NCI-H1105 (cell line): ENCODE measurements around the gene DHCR7.
A peak's percentile ranks its signal among the peaks of the same experiment; 100 is the strongest.

Experiments used
- DNase-seq: peaks from one replicate; lab custom pipeline; 2025; lab: John Stamatoyannopoulos, UW

The DHCR7 gene

DNA sequence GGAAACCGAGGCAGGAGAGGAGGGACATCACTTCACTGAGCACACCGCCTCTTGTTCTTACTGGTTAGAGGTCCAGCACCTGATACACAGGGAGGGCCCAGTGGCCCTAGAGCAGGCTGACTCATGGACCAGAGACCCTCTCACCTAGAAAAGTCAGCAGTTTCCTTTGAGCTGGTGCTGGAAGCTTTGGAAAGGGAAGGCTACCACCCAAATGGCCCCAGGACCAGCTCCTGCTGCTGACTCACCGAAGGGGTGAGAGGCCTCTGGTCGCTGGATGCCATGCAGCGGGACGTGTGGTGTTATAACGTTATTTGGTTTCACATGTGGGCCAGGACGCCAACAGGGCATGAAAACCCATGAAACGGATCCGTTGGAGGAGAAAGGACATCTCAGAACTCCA is 8.6 kb upstream of the DHCR7 start:
- DNase-seq, result no peak

DNA sequence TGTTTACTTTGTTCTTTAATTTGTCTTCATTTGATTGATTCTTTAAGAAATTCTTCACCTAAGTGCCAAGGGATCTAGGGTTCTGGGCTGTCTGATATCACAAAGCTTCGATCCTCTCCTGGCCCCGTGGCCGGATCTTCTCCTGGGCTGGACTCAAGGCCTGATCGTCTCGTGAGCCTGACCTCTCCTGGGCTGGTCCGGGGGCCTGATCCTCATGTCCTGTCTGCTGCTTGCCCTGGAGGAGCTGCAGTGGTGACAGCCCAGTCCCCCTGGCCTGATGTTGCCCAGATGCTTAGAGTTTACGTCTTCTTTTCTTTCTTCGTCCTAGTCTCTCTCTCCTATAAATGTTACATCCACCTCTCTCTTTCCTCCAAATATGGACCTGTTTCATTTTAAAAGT is 8.1 kb upstream of the DHCR7 start:
- no peak for DNase-seq

DNA sequence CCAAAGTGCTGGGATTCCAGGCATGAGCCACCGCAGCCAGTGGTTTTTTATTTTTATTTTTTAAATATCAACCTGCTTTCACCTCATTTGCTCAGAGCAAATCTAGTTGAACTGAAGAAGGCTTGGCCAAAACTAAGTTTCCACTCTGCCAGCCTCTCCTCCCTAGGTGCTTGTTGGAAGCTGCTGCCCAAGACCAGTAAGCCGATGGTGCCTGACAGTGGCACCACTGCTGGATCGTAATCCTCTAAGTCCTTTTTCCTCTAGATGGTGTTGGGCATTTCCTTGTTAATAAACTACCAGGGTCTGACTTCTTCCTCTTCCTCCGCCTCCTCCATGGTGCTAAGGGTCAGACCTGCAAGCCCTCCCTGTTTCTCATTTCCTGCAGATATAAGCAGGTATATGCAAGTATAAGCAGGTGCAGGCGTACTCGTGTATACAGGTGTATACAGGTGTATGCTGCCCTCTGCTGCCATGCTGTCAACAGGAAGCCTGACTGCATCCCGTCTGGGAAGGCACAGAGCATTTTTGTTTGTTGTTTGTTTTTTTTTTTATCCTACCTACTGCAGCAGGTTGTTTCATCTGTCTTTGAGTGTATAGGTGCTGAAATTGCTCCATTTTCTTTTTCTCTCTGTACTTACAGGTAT is 6.4 kb upstream of the DHCR7 start:
- no peak for DNase-seq

DNA sequence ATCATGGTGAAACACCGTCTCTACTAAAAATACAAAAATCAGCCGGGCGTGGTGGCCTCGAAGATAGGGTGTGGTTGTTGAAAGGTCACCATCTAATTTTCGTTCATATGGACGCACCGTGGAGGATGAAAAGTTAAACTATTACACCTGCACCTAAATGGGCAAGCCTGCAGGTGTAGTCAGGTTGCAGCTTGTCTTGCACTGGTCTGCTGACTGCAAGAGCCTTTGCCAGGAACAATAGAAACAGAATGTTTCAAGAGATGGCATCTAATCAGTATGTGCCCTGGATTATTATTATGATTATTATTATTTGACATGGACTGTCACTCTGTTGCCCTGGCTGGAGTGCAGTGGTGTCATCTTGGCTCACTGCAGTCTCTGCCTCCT is 5.7 kb upstream of the DHCR7 start:
- DNase-seq, result no peak

DNA sequence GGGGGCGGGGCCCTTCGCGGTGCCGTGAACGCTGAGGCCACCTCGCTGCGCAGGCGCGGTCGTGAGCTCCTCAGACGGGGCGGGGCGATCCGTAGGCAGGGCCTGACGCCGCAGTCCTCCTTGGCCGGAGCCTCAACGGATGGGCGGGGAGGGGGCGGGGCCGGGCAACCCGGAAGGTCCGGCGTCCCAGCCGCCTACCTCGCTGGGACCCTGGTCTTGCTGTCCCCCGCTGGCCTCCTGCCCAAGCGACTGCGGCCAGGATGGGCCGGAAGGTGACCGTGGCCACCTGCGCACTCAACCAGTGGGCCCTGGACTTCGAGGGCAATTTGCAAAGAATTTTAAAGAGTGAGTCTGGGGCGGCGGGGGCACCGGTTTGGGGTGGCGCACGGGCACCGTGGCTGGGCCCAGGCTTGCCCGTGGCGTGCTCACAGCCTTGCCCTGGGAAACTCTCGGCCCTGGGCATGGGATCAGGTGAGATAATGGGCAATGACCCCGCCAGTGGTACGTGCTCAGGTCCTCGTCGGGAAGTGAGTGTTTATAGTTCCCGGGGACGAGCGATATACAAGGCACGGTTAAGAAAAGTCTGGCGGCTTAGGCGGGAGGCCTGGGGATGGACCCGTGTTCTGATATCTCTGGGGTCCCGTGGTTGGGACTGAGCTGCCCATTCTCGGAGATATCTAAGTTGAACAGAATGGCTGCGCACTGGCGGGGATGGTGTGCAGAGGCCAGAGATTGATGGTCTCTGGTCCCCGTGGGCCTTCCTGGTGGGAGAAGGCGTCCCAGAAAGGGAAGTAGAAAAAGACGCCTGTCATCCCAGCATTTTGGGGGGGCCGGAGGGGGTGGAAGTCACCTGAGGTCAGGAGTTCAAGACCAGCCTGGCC is 5.1 kb upstream of the DHCR7 start, which contains the start of gene NADSYN1:
NADSYN1 (plus strand) TSS at position 167 of the 881 bp plus-strand sequence; CDS start at position 261, 94 bp downstream.
- DNase-seq, result peak; percentile 96

DNA sequence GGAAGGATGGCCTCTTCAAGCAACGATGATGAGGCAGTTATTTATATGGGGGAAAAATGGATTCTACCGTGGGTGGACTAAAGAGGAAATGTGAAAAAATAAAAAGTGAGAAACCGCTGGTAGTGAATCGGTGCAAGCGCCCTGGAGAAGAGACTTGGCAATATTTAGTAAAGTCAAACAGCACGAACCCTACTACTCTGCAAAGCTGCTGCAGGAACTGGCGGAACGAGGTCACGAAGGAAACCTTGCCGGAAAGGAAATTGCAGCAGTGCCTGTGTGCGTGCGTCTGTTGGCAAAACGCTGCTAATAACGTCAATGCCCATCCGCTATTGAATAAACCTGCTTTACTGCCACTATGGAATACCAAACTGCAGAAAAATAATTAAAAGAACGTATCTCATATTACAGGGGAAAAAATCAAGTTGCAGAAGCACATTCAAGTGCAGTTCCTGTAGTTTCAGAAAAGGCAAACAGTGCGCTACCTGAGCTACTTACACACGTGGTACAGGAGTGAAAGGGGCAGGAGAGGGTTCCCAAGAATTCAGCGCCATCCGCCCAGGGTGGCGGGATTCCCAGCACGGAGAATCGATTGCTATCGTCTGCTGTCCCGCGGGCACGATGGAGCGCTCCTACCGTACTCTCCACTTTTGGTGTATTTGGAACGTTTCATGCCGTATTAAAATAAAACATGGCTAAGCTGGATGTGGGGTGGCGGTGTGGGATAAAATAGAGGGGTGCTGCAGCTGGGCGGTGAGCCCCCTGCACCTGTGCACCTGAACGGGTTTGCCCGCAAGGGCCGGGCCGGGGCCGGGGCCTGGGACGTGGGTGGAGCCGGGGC is 4.2 kb upstream of the DHCR7 start:
- DNase-seq, result peak; percentile 42

DNA sequence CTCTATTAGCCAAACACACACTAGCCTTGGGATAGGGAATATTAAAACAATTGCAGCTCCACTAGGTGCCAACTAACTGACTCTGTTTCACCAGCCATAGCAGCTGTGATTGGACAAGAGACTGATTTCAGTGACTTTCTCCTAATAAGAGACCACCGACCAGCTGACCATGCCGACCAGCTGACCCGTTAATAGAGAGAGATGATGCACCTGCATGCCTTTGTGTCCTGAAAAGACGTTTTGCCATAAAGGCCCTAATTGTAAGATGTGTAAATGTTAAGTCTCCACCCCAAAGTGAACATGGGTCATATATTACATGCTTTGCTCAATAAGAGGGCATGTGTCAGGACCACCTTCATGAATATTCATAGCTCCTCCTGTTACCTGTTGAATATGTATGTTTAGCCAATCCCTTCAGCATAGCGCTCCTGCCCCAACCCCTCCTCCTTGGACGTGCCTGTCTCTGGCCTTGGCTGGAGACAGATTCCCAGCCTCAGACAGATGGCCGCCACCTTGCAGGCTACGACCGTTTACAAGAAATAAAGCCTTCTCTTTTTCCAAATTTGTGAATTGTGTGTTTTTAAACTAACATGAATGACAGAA is 3.5 kb upstream of the DHCR7 start:
- DNase-seq, result no peak

DNA sequence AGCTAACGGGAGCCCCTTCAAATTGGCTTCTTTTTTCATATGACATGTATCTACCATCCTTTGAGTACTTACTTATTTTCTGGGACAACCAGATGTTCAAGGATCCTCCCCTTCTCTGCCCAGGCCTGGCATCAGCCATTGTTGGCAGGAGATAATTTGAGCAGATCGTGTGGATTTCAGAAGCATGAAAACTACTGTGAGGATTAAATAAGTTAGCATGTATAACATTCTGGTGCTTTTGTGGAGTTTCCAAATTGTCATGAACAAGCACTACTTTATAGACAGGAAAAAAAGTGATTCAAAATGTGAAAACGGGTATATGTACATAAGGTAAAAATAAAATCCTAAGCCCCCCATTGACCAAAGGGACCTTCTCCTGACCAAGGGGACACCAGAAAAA is 2.7 kb upstream of the DHCR7 start:
- DNase-seq, result no peak

DNA sequence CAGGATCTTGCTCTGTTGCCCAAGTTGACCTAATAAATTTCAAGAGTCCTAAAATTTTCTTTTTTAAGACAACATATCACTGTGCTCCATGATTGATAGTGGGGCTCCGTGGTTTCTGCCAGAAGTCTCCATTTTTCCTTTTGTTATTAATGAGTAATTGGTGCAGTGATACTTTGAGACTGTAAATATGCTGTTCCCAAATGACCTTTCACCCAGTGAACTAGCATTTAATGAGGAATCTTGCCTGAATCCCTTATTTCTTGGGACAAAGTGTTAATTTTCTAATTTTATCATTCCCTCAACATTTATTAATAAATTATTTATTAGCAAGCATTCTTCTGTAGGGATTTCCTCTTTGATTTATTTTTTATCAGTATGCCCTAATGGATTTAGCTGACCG is 2.3 kb upstream of the DHCR7 start:
- no peak for DNase-seq

DNA sequence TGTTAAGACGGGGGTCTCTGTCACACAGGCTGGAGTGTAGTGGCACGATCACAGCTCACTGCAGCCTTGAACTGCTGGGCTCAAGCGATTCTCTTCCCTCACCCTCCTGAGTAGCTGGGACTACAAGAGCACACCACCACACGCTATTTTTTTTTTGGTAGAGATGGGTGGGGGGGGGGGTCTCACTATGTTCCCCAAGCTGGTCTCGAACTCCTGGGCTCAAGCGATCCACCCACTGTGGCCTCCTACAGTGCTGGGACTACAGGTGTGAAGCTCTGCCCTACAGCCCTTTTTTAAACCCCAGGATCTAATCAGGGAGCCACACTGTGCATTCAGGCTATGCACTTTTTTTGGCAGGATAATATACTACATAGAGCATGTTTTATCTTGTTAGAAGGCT is 1.4 kb upstream of the DHCR7 start:
- no peak for DNase-seq

DNA sequence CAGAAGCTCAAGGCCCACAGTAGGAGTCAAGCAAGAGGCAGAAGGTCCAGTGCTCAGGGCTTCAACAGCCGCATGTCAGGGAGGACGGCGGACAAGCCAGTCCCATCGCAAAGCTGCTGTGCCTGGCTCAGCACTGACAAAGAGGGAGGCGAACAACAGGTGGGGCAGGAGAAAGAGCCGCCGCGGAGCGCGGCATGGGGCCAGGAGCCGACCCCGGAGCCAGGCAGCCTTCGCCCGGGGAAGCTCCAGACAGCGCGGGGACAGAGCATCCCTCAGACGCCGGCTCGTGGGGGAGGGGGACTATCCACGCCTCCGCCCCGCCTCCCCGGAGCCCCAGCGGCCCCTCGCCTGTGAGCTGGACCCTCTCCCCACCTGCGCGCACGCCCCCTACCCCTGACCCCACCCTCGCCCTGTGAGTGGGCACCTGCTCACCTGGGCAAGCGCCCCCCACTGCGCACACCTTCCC is 369 bp downstream of the DHCR7 start:
- DNase-seq, result peak; percentile 79

DNA sequence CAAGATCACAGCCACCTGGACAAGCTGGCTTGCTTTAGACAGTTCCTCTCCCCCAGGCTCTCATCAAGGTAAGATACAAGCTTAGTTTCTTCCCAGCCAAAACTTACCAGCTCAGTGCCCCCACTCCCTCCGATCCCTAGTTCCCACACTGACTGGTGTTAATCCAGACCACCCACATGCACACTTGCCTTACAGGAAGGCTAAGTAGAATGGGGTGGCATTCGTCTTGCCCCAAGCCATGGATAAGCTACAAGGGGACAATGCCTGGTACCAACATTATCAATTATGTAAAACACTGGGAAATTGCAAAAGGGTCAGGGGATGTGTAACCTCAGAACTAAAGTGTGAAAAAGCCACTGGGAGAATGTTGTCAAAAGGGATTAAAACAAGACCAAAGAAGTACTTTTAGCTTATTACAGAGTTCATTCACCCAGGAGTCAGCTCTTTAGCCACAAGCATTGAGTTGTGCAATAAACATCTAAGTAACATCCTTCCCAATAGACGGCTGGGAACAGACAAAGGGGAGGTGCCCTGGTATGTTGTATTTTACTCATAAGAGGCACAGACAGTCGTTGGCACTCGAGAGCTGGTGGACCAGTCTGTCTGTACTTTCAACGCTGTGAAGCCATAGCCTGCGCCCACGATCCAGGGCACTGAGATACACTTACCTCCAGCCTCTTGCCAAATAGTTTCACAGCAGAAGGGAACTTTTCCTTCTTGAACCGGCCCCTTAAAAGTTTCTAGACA is 1.1 kb downstream of the DHCR7 start:
- no peak for DNase-seq

DNA sequence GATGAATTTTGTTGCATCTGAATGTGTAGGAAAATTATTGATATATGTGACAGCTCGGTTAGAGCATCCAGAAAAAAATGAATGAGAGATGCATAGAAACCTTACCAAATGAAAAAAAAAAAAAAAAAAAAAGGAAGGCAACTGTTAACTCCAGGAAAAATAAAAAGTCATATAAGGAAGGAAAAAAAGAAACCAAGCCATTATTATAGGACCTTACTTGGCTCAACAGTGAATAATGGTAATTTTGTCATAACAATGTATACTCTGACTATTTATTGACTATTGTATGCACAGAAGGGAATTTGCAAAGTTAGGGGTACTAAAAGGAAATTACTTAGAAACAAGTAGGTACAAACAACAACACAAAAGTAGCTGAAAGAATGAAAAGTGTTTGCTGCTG is 2.0 kb downstream of the DHCR7 start:
- no peak for DNase-seq

DNA sequence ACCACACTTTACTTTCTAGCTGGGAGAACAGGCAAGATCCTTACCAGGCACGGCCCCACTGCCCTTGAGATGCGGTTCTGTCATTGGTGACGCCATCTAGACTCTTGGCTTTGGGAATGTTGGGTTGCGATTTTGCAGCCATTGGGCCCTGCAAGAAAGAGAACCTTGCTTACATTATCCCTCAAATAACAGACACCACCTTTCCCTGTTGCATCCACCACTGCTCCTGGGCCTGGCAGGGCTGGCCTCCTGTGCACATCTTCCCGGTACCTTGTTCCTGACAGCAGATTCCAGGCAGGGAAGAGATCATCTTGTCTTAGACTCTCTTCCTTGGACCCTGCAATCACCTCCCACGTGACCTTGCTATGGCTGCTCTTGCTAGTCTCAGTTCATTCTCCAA is 3.4 kb downstream of the DHCR7 start:
- no peak for DNase-seq

DNA sequence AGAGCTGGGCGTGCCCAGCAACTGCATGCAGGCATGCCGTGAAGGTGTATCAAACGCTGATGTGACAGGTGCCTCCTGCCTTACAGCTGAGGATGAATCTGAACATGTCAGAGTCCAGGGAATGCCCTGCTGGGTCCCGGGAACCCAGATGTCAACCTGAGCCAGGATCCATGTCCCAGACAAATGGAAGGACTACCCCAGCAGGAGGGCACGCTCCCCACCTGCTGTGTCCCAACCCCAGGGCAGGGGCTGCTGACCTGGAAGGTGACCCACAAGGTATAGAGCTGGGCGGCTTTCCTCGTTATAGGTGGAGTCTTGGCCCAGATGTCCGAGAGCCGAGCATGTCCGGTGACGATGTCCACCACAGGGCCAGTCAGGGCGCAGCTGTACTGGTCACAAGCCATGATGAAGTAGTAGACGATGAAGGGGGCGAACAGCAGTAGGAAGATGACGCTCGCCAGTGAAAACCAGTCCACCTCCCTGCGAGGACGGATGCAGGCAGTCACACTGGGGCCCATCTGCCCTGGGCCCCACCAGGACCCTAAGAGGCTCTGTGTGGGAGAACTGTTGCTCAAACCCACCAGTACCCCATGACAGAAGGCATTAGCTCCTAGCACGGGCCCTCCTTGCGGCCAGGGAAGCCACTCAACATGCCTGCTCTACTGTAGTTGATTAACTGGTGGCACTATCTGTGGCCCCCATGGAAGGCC is 4.3 kb downstream of the DHCR7 start:
- no peak for DNase-seq

DNA sequence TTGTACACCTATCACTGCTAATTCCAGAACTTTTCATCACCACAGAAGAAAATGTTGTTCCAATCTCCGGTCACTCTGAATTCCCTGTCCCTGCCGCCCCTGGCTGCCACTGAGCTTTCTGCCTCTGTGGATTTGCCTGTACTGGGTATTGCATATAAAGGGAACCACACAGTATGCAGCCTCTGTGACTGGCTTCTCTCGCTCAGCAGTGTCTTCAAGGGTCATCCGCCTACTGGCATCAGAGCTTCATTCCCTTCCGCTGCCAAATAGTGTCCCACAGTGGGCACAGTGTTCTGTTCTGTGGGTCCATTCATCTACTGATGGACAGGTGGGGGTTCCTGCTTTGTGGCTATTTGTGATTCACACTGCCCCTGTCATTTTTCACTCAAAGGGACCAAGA is 5.3 kb downstream of the DHCR7 start:
- no peak for DNase-seq

DNA sequence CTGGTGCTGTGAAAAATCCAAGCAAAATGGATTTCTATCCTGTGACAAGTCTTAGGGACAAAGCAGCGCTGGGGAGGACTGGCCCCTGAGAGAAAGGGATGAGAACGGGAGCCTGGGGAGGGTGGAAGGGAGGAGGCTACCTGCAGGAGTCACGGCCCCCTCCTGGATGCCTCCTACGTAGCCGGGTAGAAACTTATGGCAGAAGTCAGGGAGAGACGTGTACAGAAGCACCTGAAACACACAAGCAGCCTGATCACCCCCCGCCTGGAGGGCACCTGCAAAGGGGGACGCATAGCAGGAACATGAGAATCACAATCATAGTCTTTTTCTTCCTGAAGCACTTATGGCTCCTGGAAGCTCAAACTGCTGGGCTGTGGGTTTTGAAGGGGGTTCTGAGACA is 6.1 kb downstream of the DHCR7 start:
- DNase-seq, result no peak

DNA sequence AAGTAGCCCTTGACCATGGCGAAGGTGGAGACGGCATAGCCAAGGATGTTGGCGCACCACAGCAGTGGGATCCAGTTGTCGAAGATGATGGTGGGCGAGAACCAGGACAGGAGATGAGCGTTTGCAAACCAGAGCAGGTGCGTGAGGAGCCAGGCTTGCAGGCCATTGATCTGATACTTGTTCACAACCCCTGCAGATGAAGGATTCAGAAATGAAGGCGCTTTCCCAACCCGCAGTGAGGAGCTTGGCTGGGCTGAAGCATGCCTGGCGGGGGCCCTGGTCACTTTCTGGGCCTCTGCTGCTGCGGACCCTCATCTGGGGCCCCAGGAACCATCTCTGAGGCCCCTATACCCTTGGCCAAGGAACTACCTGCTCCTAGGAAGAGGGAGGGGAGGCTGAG is 6.9 kb downstream of the DHCR7 start:
- DNase-seq, result no peak

DNA sequence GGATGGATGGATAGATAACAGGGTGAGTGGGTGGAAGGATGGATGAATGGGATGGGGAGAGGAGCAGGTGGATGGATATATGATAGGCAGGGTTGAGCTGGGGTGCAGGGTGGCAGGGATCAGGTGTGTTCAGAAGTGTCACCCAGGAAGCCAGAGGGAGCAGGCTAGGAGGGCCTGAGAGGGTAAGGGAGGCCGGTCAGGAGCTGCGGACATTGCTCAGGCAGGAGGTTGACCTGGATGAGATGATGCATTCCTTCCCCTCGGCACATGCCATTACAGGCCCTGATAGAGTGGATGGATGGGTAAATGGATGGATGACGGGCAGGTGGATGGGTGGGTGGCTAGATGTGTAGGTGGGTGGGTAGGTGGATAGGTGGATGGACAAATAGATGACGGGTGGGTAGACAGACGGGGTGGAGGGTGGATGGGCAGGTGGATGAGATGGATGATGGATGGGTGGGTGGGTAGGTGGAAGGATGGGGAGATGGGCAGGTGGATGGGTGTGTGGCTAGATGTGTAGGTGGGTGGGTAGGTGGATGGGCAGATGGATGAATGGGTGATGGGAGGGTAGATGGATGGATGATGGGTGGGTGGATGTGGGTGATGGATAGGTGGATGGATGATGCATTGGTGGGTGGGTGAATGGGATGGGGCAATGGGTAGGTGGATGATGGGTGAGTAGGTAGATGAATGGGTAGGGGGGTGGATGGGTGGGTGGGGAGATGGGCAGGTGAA is 8.0 kb downstream of the DHCR7 start:
- no peak for DNase-seq

DNA sequence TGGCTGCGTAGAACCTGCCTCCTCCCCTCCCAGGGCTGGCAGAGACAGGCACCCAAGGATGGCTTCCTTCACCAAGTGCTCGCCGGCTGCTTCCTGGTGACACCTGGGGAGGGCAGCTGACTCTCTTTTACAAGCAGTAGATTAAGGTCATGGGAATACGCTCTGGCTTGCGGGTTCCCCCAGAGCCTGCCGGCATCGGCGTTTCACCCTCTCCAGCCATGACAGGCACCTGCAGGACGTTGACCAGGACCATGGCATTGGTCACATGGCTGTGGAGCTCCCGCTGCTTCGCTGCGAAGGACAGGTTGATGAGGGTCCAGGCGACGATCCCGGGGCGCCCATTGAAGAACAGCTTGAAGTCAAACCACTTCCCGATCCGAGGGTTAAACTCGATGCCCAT is 9.5 kb downstream of the DHCR7 start:
- DNase-seq, result no peak
